ENCODE results near the gene TRPM3.

DNA sequence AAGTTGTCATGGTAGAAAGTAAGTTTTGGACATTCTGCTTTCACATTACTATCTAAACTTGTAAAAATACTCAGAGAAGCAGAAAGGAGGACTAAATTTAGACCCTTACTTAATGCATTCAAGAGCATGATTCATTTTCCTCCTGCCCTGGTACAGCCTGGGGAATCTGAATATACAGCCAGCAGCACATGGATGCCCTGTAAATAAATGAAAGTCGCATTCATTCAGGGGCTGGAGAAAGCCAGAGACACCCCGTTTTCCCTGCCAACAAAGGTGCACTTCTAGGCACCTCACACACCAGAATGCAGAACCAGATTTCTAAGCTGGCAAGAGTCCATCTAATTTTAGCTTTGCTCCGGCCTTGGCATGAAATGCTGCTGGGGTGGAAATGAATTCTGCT lies 534.2 kb downstream of the TRPM3 start:
- TF ChIP-seq TBP (IDR thresholded peaks at IDR 0.05; ENCODE audit: low read depth, low read length) (no peak), POLR2A (IDR thresholded peaks at IDR 0.05; ENCODE audit: control extremely low read depth in 1 of 2, low read depth in 2 of 2, low read length in 2 of 2) (no peak), SP2 (IDR thresholded peaks at IDR 0.05; ENCODE audit: low read length) (no peak), ZNF274 (IDR thresholded peaks at IDR 0.05; ENCODE audit: borderline replicate concordance, extremely low read depth, low read length) (no peak), EZH2 (IDR thresholded peaks at IDR 0.05; ENCODE audit: low read depth, low read length, severe bottlenecking) (no peak), RXRA (IDR thresholded peaks at IDR 0.05; ENCODE audit: insufficient read depth, low read depth, low read length) (no peak), RBBP5 (IDR thresholded peaks at IDR 0.05; ENCODE audit: borderline replicate concordance, low read depth, low read length) (no peak), JUND (IDR thresholded peaks at IDR 0.05; ENCODE audit: low read length) (no peak)
- TF ChIP-seq, protein P1, sequence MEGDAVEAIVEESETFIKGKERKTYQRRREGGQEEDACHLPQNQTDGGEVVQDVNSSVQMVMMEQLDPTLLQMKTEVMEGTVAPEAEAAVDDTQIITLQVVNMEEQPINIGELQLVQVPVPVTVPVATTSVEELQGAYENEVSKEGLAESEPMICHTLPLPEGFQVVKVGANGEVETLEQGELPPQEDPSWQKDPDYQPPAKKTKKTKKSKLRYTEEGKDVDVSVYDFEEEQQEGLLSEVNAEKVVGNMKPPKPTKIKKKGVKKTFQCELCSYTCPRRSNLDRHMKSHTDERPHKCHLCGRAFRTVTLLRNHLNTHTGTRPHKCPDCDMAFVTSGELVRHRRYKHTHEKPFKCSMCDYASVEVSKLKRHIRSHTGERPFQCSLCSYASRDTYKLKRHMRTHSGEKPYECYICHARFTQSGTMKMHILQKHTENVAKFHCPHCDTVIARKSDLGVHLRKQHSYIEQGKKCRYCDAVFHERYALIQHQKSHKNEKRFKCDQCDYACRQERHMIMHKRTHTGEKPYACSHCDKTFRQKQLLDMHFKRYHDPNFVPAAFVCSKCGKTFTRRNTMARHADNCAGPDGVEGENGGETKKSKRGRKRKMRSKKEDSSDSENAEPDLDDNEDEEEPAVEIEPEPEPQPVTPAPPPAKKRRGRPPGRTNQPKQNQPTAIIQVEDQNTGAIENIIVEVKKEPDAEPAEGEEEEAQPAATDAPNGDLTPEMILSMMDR (IDR thresholded peaks at IDR 0.05; ENCODE audit: control extremely low read depth in 1 of 3, insufficient read depth in 1 of 3, low read depth in 1 of 3, low read length in 3 of 3) = no peak

Data from H1 (cell line).